Natural killer cell (primary cell): Measurements from ENCODE around the gene RFX2. TPM values are rescaled to one million over a fixed set of nuclear protein-coding genes. Genes with fewer than 3 reads are reported as not detected.
"Not testable (repeated sequence)": the region's sequence is repeated elsewhere in the genome, so short reads cannot be mapped to it uniquely, and the experiment has no call there.

Experiments used
- ATAC-seq, 3 donors: fragments of 150-1000 bp in 2 of 3; fragments of 200-7000 bp in 1 of 3; cut with Tn5 transposase; 1 replicate in 1 of 3; 2 replicates in 2 of 3; pipeline ENCODE4 v1.10.0; 2021; ENCODE audit warnings: mild to moderate bottlenecking in 2 of 3, moderate library complexity in 2 of 3
- DNase-seq, 2 donors: peaks; one replicate each; pipeline versions ENCODE4 v3.0.0 to v3.0.0-alpha.2; 2013 to 2021; ENCODE audit warnings: mixed read lengths in 1 of 2
- H3K27ac ChIP-seq: one replicate; pipeline ENCODE4 v1.5.1; 2013; ENCODE audit warnings: mild to moderate bottlenecking, low read length
- H3K27me3 ChIP-seq: one replicate; pipeline ENCODE4 v1.6.1; 2013; ENCODE audit warnings: low read length; ENCODE audit not compliant: control insufficient read depth, insufficient read depth
- H3K36me3 ChIP-seq: one replicate; pipeline ENCODE4 v1.6.1; 2013; ENCODE audit warnings: low read length; ENCODE audit not compliant: control insufficient read depth, insufficient read depth
- H3K4me1 ChIP-seq: one replicate; pipeline ENCODE4 v1.6.1; 2013; ENCODE audit warnings: low read length; ENCODE audit not compliant: control insufficient read depth, insufficient read depth
- H3K4me3 ChIP-seq: one replicate; pipeline ENCODE4 v1.5.1; 2013; ENCODE audit warnings: low read length
- H3K9me3 ChIP-seq: one replicate; pipeline ENCODE4 v1.6.1; 2013; ENCODE audit warnings: low read length; ENCODE audit not compliant: control insufficient read depth, insufficient read depth
- H3K27ac Mint-ChIP-seq, 2 donors: one replicate each; pipeline ENCODE4 v1.8.0; 2022; ENCODE audit warnings: mild to moderate bottlenecking in 2 of 2, mixed read lengths in 2 of 2, moderate library complexity in 1 of 2
- H3K27me3 Mint-ChIP-seq, 2 donors: one replicate each; pipeline ENCODE4 v1.8.0; 2022; ENCODE audit warnings: low read depth in 2 of 2, mixed read lengths in 2 of 2
- H3K36me3 Mint-ChIP-seq: one replicate; pipeline ENCODE4 v1.8.0; 2022; ENCODE audit warnings: mixed read lengths
- H3K4me1 Mint-ChIP-seq, 2 donors: one replicate each; pipeline ENCODE4 v1.8.0; 2022; ENCODE audit warnings: mixed read lengths in 2 of 2
- H3K4me3 Mint-ChIP-seq: one replicate; pipeline ENCODE4 v1.8.0; 2022; ENCODE audit warnings: mild to moderate bottlenecking, moderate library complexity, mixed read lengths
- H3K9me3 Mint-ChIP-seq, 2 donors: one replicate each; pipeline ENCODE4 v1.8.0; 2022; ENCODE audit warnings: mixed read lengths in 2 of 2
- WGBS: methylation state at CpG from one replicate; pipeline ENCODE4 v1.1.7; 2013; ENCODE audit warnings: missing lambda C conversion rate; ENCODE audit not compliant: insufficient coverage; 5-methylcytosine and 5-hydroxymethylcytosine counted together
- intact Hi-C: fragments of 100-400 bp; cut with micrococcal nuclease; formaldehyde crosslinking; loops from one replicate; pipeline ENCODE4 v1.14.2; 2022
- total RNA-seq, 4 donors: library from RNA; stranded (reverse); fragments of 120-200 nt in 1 of 4; gene quantifications; one replicate each; pipeline versions ENCODE4 v1.2.3 to v1.2.4, GENCODE V29; 2013 to 2022
- TF ChIP-seq, protein P1 (sequence below): fragments of 200-600 bp; IDR thresholded peaks from one replicate; pipeline ENCODE4 v1.8.0; 2022; ENCODE audit warnings: antibody characterized with exemption

Gene RFX2
- total RNA-seq, 3 donors from 2014 or later (not counting 1 experiment from before 2014, with no cell fraction given), result 2.4 to 4.6 (median 4.1) TPM

DNA sequence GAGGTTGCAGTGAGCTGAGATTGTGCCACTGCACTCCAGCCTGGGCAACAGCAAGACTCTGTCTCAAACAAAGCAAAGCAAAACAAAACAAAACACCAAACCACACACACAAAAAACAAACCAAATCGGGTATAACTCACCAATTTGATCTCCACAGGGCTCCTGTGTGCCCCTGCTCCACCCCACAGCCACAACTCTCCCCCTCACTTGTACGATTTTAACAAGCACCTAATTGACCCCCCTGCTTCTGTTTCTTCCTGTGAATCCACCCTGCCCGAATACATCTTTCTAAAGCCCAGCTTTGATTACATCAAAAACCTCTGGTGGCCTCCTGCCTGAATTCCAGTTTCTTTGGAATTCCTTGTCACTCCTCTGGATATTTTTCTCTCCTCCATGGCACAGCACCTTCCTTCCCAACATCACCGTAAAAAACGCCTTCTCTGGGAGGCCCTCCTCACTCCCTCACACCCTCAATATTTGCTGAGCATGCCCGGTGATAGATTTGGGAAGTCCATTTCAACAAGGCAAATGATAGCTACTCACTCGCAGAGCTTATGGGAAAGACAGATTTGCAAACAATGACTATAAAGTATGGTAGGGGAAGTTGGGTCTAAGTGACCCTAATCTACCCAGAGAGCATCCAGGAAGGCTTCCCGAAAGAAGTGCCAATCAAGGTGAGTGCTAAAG lies 120.8 kb downstream of the RFX2 start:
- Histone ChIP-seq H3K4me3 (no peak overlapping the region), H3K27ac (no peak overlapping the region), H3K36me3 (no peaks in the 10 kb centered on the region), H3K27me3 (no peaks in the 10 kb centered on the region), H3K9me3 (no peaks in the 10 kb centered on the region), H3K4me1 (peaks cover 6% of the 10 kb centered on the region)
- H3K4me3 Mint-ChIP-seq, result no peak overlapping the region
- intact Hi-C loops, result loop anchor here (10.0 kb wide), 1 partner anchor 135 kb away; no protein-coding TSS in a partner anchor
- 75% methylated on average over 8 of the region's 8 CpGs for WGBS
- ATAC-seq, result no peak
- peaks cover 9 to 10% of the 10 kb centered on the region in 2 donors for H3K4me1 Mint-ChIP-seq
- no peaks in the 10 kb centered on the region for H3K9me3 Mint-ChIP-seq
- H3K27me3 Mint-ChIP-seq, result peaks cover 0 to 7% of the 10 kb centered on the region in 2 donors
- no peak overlapping the region for H3K27ac Mint-ChIP-seq
- H3K36me3 Mint-ChIP-seq, result no peaks in the 10 kb centered on the region
- TF ChIP-seq, protein P1, sequence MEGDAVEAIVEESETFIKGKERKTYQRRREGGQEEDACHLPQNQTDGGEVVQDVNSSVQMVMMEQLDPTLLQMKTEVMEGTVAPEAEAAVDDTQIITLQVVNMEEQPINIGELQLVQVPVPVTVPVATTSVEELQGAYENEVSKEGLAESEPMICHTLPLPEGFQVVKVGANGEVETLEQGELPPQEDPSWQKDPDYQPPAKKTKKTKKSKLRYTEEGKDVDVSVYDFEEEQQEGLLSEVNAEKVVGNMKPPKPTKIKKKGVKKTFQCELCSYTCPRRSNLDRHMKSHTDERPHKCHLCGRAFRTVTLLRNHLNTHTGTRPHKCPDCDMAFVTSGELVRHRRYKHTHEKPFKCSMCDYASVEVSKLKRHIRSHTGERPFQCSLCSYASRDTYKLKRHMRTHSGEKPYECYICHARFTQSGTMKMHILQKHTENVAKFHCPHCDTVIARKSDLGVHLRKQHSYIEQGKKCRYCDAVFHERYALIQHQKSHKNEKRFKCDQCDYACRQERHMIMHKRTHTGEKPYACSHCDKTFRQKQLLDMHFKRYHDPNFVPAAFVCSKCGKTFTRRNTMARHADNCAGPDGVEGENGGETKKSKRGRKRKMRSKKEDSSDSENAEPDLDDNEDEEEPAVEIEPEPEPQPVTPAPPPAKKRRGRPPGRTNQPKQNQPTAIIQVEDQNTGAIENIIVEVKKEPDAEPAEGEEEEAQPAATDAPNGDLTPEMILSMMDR, result no peak
- DNase-seq, result no peak

DNA sequence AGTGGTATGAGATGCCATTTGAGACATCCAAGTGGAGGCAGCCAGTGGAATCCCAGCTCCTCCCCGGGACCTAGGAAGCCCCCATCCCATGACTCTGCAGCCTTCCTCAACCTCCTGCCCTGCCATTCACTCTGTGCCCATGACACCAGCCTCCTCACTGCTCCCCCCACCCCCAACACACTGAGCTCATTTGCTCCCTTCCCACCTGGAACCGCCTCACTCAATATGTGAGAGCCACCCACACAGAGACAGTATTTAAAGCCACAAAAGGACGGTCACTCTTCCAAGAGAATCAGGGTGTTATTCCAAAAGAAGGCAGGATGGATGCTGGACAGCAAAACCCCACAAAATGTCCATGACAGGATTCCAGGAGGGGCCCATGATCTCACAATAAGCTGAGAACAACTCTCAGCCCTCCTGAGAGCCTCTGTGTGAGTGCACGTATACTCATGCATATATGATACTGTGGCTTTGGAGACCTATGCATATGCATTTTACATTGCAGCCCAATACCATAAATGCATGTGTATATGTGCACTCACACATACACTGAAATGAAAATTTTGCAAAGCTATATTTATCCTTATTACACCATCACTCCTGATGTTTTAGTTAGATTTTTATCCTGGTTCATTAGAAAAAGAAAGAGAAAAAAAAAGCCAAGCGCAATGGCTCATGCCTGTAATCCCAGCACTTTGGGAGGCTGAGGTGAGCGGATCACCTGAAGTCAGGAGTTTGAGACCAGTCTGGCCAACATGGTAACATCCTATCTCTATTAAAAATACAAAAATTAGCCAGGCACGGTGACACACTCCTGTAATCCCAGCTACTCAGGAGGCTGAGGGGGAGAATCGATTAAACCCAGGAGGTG lies 121.5 kb downstream of the RFX2 start:
- Histone ChIP-seq H3K27ac (no peak overlapping the region), H3K9me3 (no peaks in the 10 kb centered on the region), H3K4me1 (peaks cover 6% of the 10 kb centered on the region), H3K27me3 (no peaks in the 10 kb centered on the region), H3K4me3 (no peak overlapping the region), H3K36me3 (no peaks in the 10 kb centered on the region)
- no peaks in the 10 kb centered on the region for H3K9me3 Mint-ChIP-seq
- intact Hi-C loops, result loop anchor here (10.0 kb wide), 1 partner anchor 136 kb away; no protein-coding TSS in a partner anchor
- no peak overlapping the region for H3K27ac Mint-ChIP-seq
- H3K4me3 Mint-ChIP-seq, result peak overlapping the region; percentile 45
- no peaks in the 10 kb centered on the region for H3K36me3 Mint-ChIP-seq
- peaks cover 0 to 7% of the 10 kb centered on the region in 2 donors for H3K27me3 Mint-ChIP-seq
- H3K4me1 Mint-ChIP-seq, result peaks cover 9 to 12% of the 10 kb centered on the region in 2 donors
- ATAC-seq (no peak), DNase-seq (no peak)
- TF ChIP-seq, protein P1, result no peak
- 86% methylated on average over 8 of the region's 8 CpGs for WGBS

DNA sequence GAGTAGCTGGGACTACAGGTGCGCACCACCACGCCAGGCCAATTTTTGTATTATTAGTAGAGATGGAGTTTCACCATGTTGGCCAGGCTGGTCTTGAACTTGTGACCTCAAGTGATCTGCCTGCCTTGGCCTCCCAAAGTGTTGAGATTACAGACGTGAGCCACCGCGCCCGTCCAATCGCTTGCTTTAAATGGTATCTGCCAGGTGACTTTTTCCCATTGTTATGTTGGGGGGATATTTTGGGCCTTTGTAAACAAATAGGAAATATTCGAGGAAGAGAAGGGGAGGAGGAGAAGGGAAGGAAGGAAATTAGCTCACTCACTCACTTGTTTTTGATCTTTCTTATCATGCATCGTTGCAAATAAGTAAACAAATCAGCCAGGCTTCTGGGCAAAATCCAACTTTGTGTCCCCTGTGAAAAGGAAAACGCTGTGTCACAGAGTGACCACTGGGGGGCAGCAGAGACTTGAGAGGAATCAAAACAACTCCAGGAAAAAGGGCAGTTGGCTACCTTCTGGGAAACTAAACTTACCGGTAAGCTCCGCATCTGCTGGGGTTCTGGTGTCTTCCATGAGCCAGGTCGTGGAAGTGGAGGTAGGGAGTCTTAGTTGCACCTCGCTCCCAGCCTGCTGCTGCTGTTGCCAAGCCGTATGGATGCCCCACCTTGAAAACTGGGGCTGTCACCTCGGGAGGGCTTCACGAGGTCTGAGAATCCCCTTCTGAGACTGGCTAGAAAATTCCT lies 123.1 kb downstream of the RFX2 start:
- H3K27ac Mint-ChIP-seq, result peak overlapping the region in 1 of 2 donors; percentile 26
- H3K36me3 ChIP-seq, result no peaks in the 10 kb centered on the region
- DNase-seq (peak; percentile 59 to 86), ATAC-seq (peak; percentile 79 to 89 (median 83))
- peak overlapping the region; percentile 31 for H3K4me3 ChIP-seq
- H3K27me3 ChIP-seq, result no peaks in the 10 kb centered on the region
- 34% methylated on average over 16 of the region's 17 CpGs for WGBS
- H3K27ac ChIP-seq, result no peak overlapping the region
- H3K4me1 ChIP-seq, result peaks cover 6% of the 10 kb centered on the region
- peak overlapping the region; percentile 81 for H3K4me3 Mint-ChIP-seq
- H3K4me1 Mint-ChIP-seq, result peaks cover 9 to 15% of the 10 kb centered on the region in 2 donors
- no peaks in the 10 kb centered on the region for H3K9me3 Mint-ChIP-seq
- no peaks in the 10 kb centered on the region for H3K9me3 ChIP-seq
- intact Hi-C loops, result loop anchor here (1.0 to 10.0 kb wide), 2 partner anchors 35 to 138 kb away; no protein-coding TSS in a partner anchor
- no peaks in the 10 kb centered on the region for H3K36me3 Mint-ChIP-seq
- peaks cover 0 to 7% of the 10 kb centered on the region in 2 donors for H3K27me3 Mint-ChIP-seq
- TF ChIP-seq, protein P1, result peak; percentile 91

DNA sequence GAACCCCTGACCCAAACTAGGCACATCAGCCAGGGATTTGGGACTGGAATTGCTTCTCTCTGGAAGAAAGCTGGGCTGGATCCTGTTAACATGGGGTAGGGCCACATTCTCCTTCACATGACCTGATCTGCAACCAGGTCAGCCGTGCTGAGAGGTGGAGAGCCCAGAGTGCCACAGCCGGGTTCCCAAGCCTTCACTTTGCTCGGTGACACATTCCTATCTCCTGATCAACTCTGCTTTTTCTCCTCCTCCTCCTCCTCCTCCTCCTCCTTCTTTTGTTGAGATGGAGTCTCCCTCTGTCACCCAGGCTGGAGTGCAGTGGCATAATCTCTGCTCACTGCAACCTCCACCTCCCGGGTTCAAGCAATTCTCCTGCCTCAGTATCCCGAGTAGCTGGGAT lies 124.5 kb downstream of the RFX2 start:
- 96% methylated on average over 5 of the region's 5 CpGs for whole genome bisulfite sequencing
- not testable (repeated sequence) for H3K9me3 Mint-ChIP-seq

More for the DNA sequence above, 124.5 kb downstream of the RFX2 start:
- not testable (repeated sequence) for H3K9me3 ChIP-seq, H3K36me3 ChIP-seq, H3K27me3 ChIP-seq, H3K27ac Mint-ChIP-seq, H3K27ac ChIP-seq, H3K36me3 Mint-ChIP-seq, H3K4me3 ChIP-seq, H3K4me3 Mint-ChIP-seq, DNase-seq, ATAC-seq, H3K4me1 ChIP-seq, H3K27me3 Mint-ChIP-seq
- peaks cover 9 to 15% of the 10 kb centered on the region in 2 donors for H3K4me1 Mint-ChIP-seq
- intact Hi-C loops, result loop anchor here (10.0 kb wide), 1 partner anchor 139 kb away; no protein-coding TSS in a partner anchor
